NCI-H1694 treated with DMSO at 0.1 percent for 48 hours (cell line): ENCODE measurements around the gene SNX8.

Experiments
- DNase-seq: peaks from one replicate; lab custom pipeline; 2025; lab: John Stamatoyannopoulos, UW

Gene SNX8

GRCh38 chr7:2243458-2243857, 70.8 kb downstream of the SNX8 start:
- no peak for DNase-seq

DNA sequence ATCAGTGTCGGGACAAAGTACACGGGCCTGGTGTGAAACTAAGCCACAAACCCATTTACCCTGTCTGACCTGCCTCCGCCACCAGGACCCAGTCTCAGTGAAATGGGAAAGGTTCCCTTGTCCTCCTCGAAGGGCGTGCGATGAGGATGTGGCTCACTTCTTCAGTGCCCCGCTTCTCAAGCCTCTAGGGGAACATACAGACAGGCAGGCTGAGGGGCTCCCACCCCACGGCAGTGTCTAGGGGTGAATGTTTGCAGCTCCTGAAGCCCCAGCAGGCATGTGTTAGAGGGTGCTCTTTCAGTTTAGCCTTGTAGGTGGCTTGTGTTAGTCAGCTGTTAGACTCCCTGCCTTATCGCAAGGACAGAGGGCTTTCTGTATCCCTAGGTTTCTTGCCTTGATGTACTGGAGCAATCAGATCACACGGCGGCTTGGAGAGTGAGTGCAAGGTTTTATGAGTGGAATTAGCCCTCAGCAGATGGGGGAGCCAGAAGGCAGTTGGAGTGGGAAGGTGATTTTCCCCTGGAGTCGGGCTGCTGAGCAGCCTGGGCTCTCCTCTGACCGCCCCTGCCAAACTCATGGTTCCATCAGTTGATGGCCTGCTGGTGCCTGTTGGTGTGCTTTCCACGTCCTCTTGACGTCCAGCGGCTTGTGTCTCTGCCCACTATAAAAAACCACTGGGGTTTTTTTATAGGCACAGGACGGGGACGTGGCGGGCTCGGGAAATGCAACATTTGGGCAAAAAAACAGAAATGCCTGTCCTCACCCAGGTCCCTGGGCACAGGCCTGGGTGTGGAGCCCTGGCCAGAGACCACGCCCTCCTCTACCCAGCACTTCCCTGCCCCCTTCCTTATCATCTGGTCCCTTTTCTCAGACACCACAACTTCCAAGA, 71.5 kb downstream of the SNX8 start:
- DNase-seq, result peak; percentile 6

GRCh38 chr7:2241580-2242540, 72.4 kb downstream of the SNX8 start, which contains the start of the genes MRM2 and NUDT1:
MRM2 (minus strand) TSS chr7:2242205; CDS start chr7:2242169, 36 bp downstream.
NUDT1 (plus strand) TSS chr7:2242226; CDS start chr7:2244575, 2,349 bp downstream.
- peak; percentile 17 for DNase-seq

GRCh38 chr7:2239242-2239641, 75.0 kb downstream of the SNX8 start:
- no peak for DNase-seq

GRCh38 chr7:2237109-2237602, 77.1 kb downstream of the SNX8 start:
- peak; percentile 47 for DNase-seq

DNA sequence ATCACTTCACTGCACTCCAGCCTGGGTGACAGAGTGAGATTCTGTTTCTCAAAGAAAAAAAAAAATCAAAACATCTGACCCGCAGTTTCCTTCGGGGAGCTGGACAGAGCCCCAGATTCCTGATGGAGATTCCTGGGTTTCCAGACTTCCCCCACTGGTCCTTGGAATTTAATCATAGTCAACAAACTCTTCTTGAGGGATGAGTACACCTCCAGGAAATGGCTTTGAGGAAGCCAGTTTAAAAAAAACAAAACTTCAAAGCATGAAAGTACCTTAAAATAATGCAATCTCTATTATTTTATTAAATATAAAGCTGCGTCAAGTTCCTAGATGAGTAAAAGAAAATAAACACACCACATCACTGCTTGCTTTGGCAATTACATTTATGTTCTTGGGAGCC, 80.3 kb downstream of the SNX8 start:
- DNase-seq, result no peak

DNA sequence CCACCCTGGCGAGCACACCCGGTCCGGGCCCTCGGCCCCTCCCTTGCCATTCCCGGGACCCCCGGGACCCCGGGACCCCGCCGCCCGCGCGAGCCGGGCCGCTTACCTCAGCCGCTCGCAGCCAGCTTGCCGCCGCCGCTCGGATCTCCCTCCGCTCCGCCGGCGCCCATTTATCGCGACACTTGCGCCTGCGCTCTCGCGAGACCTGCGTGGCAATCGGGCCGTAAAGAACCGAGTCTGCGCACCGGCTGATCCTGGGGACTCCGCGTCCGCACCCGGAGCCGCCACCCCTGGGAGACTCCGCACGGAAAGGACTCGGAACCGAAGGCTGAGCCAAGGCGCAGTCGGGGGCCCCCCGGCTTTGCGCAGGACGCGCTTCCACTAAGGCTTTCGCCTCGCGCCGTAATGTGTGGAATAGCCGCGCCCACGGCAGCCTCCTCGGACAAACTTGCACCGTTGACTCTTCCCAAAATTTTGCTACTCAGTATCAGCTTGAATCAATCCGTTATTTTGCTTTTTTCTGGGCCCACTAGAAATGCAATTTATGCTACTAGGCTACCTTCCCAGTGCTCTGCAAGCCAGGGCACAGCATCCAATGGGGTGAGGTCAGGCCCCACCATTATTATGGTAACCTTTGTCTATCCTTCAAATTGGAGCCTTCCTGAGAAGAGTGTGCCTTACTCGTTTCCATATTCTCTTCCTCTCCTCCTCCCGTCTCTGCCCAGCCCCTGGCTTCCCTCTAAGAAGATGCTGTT, 81.3 kb downstream of the SNX8 start, which contains the start of gene MAD1L1:
TSS of gene MAD1L1 (minus strand) at position 180 of the 755 bp plus-strand sequence. CDS start 2,812 bp downstream, outside the sequence.
- DNase-seq, result peak; percentile 54

- no peak for DNase-seq
Measured at GRCh38 chr7:2231992-2232765, 82.1 kb downstream of the SNX8 start.

GRCh38 chr7:2230882-2231281, 83.4 kb downstream of the SNX8 start:
- DNase-seq, result no peak

DNA sequence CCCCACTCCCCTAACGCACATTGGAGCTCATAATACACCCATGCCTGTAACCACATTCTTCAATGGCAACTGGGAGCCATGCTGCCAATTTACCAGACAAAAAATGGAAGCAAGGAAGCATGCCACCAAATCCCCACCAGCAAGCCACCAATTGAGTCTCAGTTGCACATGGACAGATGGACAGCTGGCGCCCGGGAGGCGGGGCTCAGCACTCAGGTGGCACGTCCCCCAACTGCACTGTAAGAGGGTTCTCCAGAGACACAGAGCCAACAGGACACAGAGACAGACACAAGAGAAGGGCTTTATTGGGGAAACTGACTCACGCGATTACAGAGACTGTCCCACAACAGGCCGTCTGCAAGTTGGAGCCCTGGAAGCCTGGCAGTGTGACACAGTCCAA, 84.0 kb downstream of the SNX8 start:
- DNase-seq, result no peak

- no peak for DNase-seq
Measured at GRCh38 chr7:2229467-2229866, 84.8 kb downstream of the SNX8 start.

DNA sequence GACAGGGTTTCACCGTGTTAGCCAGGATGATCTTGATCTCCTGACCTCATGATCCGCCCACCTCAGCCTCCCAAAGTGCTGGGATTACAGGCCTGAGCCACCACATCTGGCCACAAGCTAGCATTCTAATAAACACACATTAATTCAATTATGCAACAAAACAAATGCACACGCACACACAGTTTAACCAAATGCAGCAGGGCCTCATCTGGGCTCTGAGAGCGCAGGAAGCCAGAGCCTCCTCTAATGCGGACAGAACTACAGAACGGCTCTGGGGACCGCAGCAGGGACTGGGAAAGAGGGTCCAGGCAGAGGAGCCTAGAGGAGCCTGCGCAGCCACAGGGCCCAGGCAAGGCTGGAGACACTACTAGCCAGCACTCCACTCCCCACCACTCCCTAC, 85.3 kb downstream of the SNX8 start:
- DNase-seq, result no peak

- no peak for DNase-seq
Measured at GRCh38 chr7:2227699-2228098, 86.5 kb downstream of the SNX8 start.

- DNase-seq, result no peak
Measured at GRCh38 chr7:2225830-2226229, 88.4 kb downstream of the SNX8 start.

DNA sequence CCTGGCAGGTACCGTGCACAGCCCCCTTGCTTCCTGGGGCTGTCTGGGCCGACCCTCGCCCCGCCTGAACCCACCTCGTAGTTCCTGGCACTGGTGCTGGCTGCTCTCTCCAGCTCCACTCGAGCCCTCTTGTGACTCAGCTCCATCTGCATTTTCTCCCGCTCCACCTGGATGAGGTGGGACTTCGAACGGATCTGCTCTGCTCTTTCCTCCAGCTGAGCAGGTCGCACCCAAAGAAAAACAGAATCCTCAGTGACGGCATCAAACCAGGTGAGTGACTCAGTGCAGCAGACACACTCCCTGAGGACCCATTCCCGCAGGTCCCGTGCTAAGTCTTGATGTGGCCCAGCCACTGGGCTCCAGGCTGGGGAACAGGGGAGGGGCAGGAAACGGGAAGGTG, 88.9 kb downstream of the SNX8 start:
- DNase-seq, result no peak

DNA sequence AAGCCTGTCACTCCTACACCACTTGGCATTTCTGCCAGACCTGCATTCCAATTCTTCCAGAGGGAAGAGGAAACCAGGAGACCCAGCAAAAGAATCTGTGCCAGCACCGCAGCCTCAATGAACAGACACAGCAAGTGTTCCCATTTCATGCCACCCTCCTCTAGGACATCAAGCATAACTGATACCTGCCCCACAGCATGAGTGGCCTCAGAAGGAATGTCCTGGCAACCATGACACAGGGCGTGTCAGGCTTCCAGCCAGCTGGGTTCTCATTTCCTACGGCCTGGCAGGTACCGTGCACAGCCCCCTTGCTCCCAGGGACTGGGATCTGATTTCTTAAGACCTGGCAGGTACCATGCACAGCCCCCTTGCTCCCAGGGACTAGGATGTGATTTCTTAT, 89.3 kb downstream of the SNX8 start:
- DNase-seq, result no peak

GRCh38 chr7:2224491-2224928, 89.7 kb downstream of the SNX8 start:
- DNase-seq, result no peak

DNA sequence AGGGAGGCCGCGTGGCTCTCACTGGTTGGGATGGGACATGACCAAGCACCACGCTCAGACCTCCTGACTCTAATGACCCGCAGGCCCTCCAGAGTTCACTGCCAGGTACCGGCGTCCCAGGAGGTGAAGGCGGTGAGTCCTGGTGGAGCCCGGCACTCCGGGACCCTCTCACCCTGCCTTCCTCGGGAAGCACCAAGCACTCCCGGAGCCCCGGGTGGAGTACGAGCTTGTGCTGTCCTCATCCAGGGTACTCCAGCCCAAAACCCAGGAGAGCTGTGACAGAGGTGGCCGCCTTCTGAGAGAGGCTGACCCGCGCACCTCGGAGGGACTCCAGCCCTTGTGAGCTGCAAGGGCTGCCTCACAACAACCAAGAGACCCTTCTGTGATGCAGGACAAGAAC, 90.9 kb downstream of the SNX8 start:
- no peak for DNase-seq

GRCh38 chr7:2222516-2222915, 91.7 kb downstream of the SNX8 start:
- DNase-seq, result no peak

- no peak for DNase-seq
Measured at GRCh38 chr7:2220954-2221353, 93.3 kb downstream of the SNX8 start.

DNA sequence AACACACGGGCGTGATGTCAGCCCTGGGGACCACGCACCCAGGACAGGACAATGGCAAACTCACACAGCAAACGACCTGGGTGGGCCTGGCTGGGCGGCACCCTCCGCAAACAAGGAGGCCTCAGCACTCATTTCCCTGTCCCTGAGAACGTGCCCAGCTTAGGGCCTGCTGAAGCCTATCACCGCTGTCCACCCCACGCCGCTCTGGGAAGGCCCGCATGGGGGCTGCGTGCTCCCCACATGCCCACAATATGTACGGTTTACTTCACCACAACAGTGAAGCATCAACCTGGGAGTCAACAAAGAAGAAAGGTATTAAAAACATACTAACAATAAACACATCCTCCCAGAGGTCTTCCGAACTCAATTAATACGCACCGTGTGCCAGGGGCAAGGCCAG, 93.7 kb downstream of the SNX8 start:
- no peak for DNase-seq
